HEK293T (cell line): Measurements from ENCODE around the gene UNKL.

ENCODE experiments used
- CTCF ChIA-PET: fragments of 350-600 bp; formaldehyde crosslinking; extraction: SDS; loops from one replicate; lab custom pipeline; 2021; ENCODE audit warnings: antibody characterized with exemption, inconsistent platforms; lab: Yijun Ruan, JAX
- POLR2A ChIA-PET: fragments of 350-600 bp; formaldehyde crosslinking; extraction: SDS; loops from one replicate; lab custom pipeline; 2020; ENCODE audit warnings: antibody characterized with exemption, inconsistent platforms; lab: Yijun Ruan, JAX
- DNase-seq: peaks from one replicate; pipeline ENCODE4 v3.0.0; 2012; ENCODE audit warnings: mixed read lengths; ENCODE audit errors: extremely low spot score
- ARNT ChIP-seq: fragments of 450-650 bp; IDR thresholded peaks from 2 replicates; pipeline ENCODE4 v1.6.1; 2017; ENCODE audit warnings: mild to moderate bottlenecking
- BHLHE40 ChIP-seq: fragments of 450-650 bp; IDR thresholded peaks from 2 replicates; pipeline ENCODE4 v1.6.1; 2016; ENCODE audit warnings: mild to moderate bottlenecking, moderate library complexity, borderline replicate concordance
- CTBP1 ChIP-seq: fragments of 450-650 bp; IDR thresholded peaks from 2 replicates; pipeline ENCODE4 v1.6.1; 2016; ENCODE audit warnings: borderline replicate concordance
- ELF4 ChIP-seq: fragments of 450-650 bp; IDR thresholded peaks from 2 replicates; pipeline ENCODE4 v1.6.1; 2017; ENCODE audit warnings: antibody characterized with exemption
- FOXA1 ChIP-seq: fragments of 450-650 bp; IDR thresholded peaks from 2 replicates; pipeline ENCODE4 v1.6.1; 2016; ENCODE audit warnings: mild to moderate bottlenecking
- FOXK2 ChIP-seq: fragments of 450-650 bp; IDR thresholded peaks from 2 replicates; pipeline ENCODE4 v1.6.1; 2016; ENCODE audit warnings: mild to moderate bottlenecking
- FOXM1 ChIP-seq: fragments of 450-650 bp; IDR thresholded peaks from 2 replicates; pipeline ENCODE4 v1.6.1; 2017; ENCODE audit warnings: mild to moderate bottlenecking, borderline replicate concordance
- HDGF ChIP-seq: fragments of 450-650 bp; IDR thresholded peaks from 2 replicates; pipeline ENCODE4 v1.6.1; 2017; ENCODE audit warnings: antibody characterized with exemption, borderline replicate concordance
- L3MBTL2 ChIP-seq: fragments of 450-650 bp; conservative IDR thresholded peaks from 2 replicates; pipeline ENCODE4 v1.6.1; 2016; ENCODE audit warnings: mild to moderate bottlenecking
- LEF1 ChIP-seq: fragments of 450-650 bp; IDR thresholded peaks from 2 replicates; pipeline ENCODE4 v1.6.1; 2017; ENCODE audit warnings: mild to moderate bottlenecking, borderline replicate concordance
- NFRKB ChIP-seq: fragments of 450-650 bp; IDR thresholded peaks from 2 replicates; pipeline ENCODE4 v1.6.1; 2016; ENCODE audit warnings: mild to moderate bottlenecking, moderate library complexity
- PKNOX1 ChIP-seq: fragments of 450-650 bp; IDR thresholded peaks from 2 replicates; pipeline ENCODE4 v1.6.1; 2016
- SP1 ChIP-seq: fragments of 450-650 bp; IDR thresholded peaks from 2 replicates; pipeline ENCODE4 v1.6.1; 2017
- SUZ12 ChIP-seq: fragments of 450-650 bp; IDR thresholded peaks from 2 replicates; pipeline ENCODE4 v1.6.1; 2016; ENCODE audit warnings: mild to moderate bottlenecking
- TARDBP ChIP-seq: fragments of 450-650 bp; IDR thresholded peaks from 2 replicates; pipeline ENCODE4 v1.6.1; 2016
- ZNF384 ChIP-seq: fragments of 450-650 bp; IDR thresholded peaks from 2 replicates; pipeline ENCODE4 v1.6.1; 2016

Gene UNKL

GRCh38 chr16:1338855-1339675 lies 75.4 kb downstream of the UNKL start:
- TF ChIP-seq BHLHE40: no peak
- no peak for TF ChIP-seq FOXK2
- TF ChIP-seq LEF1: no peak
- ChIA-PET CTCF (no interaction called here), POLR2A (no interaction called here)
- no peak for DNase-seq

- ChIA-PET POLR2A (no interaction called here), CTCF (interaction anchor here (0.8 kb wide), 1 partner anchor 9 kb away, joined by 3 read pairs; no protein-coding TSS in a partner anchor)
- no peak for TF ChIP-seq BHLHE40
- TF ChIP-seq LEF1: no peak
- TF ChIP-seq TARDBP: no peak
- no peak for TF ChIP-seq NFRKB
- no peak for TF ChIP-seq FOXA1
- no peak for DNase-seq
Observed at GRCh38 chr16:1338119-1338730, 76.3 kb downstream of the UNKL start.

- no peak for DNase-seq
- ChIA-PET CTCF (interaction anchor here (0.8 kb wide), 1 partner anchor 9 kb away, joined by 3 read pairs; no protein-coding TSS in a partner anchor), POLR2A (no interaction called here)
- TF ChIP-seq HDGF: no peak
- no peak for TF ChIP-seq ZNF384
- no peak for TF ChIP-seq FOXK2
- no peak for TF ChIP-seq NFRKB
- no peak for TF ChIP-seq ELF4
- no peak for TF ChIP-seq TARDBP
- TF ChIP-seq LEF1: no peak
- TF ChIP-seq CTBP1: no peak
- TF ChIP-seq FOXA1: no peak
- no peak for TF ChIP-seq L3MBTL2
- no peak for TF ChIP-seq BHLHE40
- no peak for TF ChIP-seq SP1
- TF ChIP-seq ARNT: no peak
- no peak for TF ChIP-seq SUZ12
Observed at GRCh38 chr16:1337486-1337885, 77.0 kb downstream of the UNKL start.

GRCh38 chr16:1336619-1337018 lies 77.9 kb downstream of the UNKL start:
- CTCF ChIA-PET: no interaction called here
- POLR2A ChIA-PET: interaction anchor here (0.7 kb wide), 1 partner anchor 47 kb away, joined by 3 read pairs; no protein-coding TSS in a partner anchor
- TF ChIP-seq BHLHE40 (no peak), TARDBP (no peak), FOXK2 (no peak), ZNF384 (no peak), L3MBTL2 (no peak), ARNT (no peak), FOXA1 (no peak), ELF4 (no peak), SUZ12 (no peak)
- no peak for DNase-seq

- TF ChIP-seq ELF4: no peak
- no peak for TF ChIP-seq NFRKB
- TF ChIP-seq FOXM1: no peak
- TF ChIP-seq PKNOX1: no peak
- no peak for TF ChIP-seq SUZ12
- no peak for TF ChIP-seq LEF1
- TF ChIP-seq HDGF: no peak
- no peak for TF ChIP-seq TARDBP
- ChIA-PET POLR2A (interaction anchor here (0.7 kb wide), 1 partner anchor 46 kb away, joined by 3 read pairs; no protein-coding TSS in a partner anchor), CTCF (no interaction called here)
- DNase-seq: no peak
Observed at GRCh38 chr16:1335996-1336395, 78.5 kb downstream of the UNKL start.

- TF ChIP-seq FOXK2: no peak
- TF ChIP-seq TARDBP: no peak
- no peak for TF ChIP-seq ZNF384
- TF ChIP-seq FOXA1: no peak
- no peak for TF ChIP-seq SP1
- no peak for TF ChIP-seq NFRKB
- no peak for TF ChIP-seq L3MBTL2
- TF ChIP-seq SUZ12: no peak
- TF ChIP-seq CTBP1: no peak
- no peak for TF ChIP-seq PKNOX1
- no peak for TF ChIP-seq HDGF
- no peak for TF ChIP-seq ELF4
- no peak for TF ChIP-seq BHLHE40
- TF ChIP-seq FOXM1: no peak
- no peak for TF ChIP-seq ARNT
- TF ChIP-seq LEF1: no peak
- CTCF ChIA-PET: interaction anchor here (1.3 kb wide), 1 partner anchor 28 kb away, joined by 5 read pairs; no protein-coding TSS in a partner anchor
- POLR2A ChIA-PET: interaction anchor here (0.6 to 1.0 kb wide), 2 partner anchors 26 to 85 kb away, joined by 3 to 4 read pairs; partner anchors contain the start of genes UBE2I and UQCC4
- DNase-seq: no peak
Observed at GRCh38 chr16:1335211-1335971, 79.1 kb downstream of the UNKL start.
